Thyroid gland (tissue), 4 donors: ENCODE data around the gene ESYT3.

Experiments used
- POLR2A ChIP-seq, 2 donors: fragments of 450-650 bp; IDR thresholded peaks; one replicate each; pipeline ENCODE4 v1.6.1; 2017; ENCODE audit warnings: antibody characterized with exemption in 2 of 2, mild to moderate bottlenecking in 2 of 2, moderate library complexity in 1 of 2
- TF ChIP-seq, protein P1 (sequence below), 6 experiments: fragments of 200-600 bp in 3 of 6; fragments of 450-650 bp in 3 of 6; sonication (generic) in 3 of 6; IDR thresholded peaks; one replicate each; pipeline ENCODE4 v1.5.1; 2016 to 2019; ENCODE audit warnings: antibody characterized with exemption in 6 of 6, mild to moderate bottlenecking in 2 of 6, inconsistent platforms in 1 of 6, moderate library complexity in 1 of 6

DNA sequence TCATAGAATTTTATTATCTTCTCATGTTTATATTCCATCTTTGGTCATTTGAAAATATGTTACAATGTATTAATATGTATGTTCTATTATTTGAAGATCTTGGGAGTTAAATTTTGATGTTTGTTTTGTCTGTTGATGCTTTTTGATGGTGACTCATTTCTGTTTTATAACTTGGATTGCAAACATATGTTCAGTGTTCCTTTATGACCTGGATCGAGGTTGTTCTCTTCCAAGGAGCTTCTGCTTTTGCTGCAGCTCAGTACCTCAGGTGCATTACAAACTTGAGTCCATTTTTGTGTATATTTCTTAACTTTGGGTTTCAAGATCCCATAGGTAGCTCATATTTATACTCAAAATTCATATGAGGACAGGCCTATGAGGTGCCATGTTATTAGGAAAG is 37.1 kb downstream of the ESYT3 start:
- TF ChIP-seq, protein P1, sequence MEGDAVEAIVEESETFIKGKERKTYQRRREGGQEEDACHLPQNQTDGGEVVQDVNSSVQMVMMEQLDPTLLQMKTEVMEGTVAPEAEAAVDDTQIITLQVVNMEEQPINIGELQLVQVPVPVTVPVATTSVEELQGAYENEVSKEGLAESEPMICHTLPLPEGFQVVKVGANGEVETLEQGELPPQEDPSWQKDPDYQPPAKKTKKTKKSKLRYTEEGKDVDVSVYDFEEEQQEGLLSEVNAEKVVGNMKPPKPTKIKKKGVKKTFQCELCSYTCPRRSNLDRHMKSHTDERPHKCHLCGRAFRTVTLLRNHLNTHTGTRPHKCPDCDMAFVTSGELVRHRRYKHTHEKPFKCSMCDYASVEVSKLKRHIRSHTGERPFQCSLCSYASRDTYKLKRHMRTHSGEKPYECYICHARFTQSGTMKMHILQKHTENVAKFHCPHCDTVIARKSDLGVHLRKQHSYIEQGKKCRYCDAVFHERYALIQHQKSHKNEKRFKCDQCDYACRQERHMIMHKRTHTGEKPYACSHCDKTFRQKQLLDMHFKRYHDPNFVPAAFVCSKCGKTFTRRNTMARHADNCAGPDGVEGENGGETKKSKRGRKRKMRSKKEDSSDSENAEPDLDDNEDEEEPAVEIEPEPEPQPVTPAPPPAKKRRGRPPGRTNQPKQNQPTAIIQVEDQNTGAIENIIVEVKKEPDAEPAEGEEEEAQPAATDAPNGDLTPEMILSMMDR (IDR thresholded peaks at IDR 0.05): no peak
- no peak for TF ChIP-seq POLR2A (IDR thresholded peaks at IDR 0.05)
